HG03565 (cell line): ENCODE results near the gene B3GAT1.

Experiments used
- ATAC-seq: cut with Tn5 transposase; IDR thresholded peaks from one replicate; pipeline ENCODE4 v1.9.1; 2021; ENCODE audit warnings: mild to moderate bottlenecking, moderate library complexity; ENCODE audit not compliant: unreplicated experiment

Gene B3GAT1

GRCh38 chr11:134393638-134394037 lies 18.4 kb downstream of the B3GAT1 start:
- no peak for ATAC-seq

DNA sequence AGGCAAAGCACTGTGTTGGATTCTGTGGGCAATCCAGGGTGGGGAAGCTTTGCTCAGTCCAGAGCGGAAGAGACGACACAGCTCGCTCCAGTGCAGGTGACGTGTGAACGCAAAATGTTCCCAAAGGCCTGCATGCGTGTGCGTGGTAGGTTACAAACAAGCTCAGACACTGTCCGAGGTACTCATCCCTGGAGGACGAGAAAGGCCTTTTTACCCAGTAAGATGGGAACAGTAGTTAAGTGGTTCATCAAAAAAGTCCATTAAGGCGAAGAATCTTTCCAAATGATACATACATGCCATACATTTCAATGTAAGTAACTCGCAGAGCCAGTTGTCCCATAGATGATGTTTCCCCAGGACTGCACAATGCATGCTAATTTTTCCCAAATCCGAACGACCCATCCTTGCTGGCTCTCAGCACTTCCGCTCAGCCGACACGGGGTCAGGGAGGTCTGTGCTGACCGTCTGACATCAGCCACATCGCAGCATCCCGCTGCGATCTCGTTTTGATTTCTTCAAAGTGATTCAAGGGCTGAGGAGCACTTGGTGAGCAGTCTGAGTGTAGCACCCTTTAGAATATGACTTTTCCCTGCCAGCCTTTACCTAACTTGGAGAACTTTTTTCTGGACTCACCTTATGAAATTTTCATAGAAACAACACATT lies 19.0 kb downstream of the B3GAT1 start:
- no peak for ATAC-seq

- ATAC-seq = no peak
Observed at GRCh38 chr11:134391656-134392055, 20.4 kb downstream of the B3GAT1 start.

DNA sequence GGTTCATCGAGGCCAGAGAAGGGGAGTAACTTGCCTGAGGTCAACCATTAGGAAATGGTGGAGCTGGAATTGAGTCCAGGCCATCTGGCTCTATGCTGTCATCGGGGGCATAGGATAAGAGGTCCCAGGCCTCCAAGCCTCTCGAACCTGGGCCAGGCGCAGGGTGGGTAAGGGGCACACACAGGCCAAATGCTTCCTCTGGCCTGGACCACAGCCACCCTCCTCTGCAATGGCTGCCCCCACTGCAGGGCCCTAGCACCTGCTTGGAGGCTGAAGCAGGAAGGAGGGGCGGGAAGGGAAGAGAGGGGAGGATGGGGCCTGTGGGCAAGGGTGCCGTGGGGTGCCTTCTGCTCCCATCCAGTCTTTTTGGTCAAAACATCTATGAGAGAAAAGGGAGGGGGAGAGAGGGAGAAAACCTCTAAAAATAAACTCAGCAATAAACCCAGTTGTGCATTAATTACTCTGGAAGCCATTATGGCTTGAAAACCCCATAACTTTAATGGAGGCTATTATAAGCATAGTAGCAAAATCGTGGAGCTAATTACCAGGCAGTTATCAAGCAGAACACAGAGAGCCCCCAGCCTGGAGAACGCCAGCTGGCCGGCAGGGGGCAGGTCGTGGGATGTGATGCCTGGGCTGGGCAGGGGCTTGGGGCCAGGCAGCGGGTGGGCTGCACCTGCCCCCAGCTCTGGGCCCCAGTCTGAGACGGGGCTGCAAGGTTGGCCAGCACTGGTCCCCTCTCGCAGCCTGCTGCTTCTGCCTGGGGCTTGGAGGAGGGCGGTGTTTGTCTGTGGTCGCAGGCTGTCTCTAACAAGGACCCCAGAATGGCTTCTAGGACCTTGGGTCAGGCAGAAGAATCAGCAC lies 21.1 kb downstream of the B3GAT1 start:
- ATAC-seq = no peak

DNA sequence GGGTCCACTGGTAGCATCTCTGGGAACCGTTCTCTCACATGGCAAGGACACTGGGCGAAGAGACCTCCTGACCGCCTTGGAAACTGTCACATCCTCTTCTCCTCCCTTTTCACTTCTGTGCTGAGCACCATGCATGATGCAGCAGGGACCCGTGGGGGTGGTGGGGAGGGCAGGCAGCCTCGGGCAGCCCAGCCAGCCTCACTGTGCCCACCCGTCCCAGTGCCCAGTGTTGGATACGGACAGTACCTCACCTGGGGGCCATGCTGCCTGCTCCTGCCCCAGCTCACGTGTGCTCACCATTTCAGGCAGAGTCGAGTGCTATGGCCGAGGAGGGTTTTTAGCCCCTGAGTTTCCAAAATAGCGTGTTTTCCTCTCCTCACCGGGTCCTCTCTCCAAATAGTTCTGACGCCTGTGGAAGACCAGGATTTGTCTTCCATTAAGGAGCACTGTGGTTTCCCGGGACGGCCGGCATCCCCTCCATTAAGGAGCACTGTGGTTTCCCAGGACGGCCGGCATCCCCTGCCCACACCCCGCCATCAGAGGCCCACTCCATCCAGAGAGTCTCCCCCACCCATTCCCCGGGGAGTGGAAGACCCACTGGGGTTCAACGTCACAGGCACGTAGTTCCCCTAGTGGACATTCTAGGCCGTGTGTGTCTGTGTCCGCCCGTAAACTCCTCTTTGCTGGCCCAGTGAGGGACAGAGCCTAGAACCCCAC lies 22.4 kb downstream of the B3GAT1 start:
- ATAC-seq = no peak

DNA sequence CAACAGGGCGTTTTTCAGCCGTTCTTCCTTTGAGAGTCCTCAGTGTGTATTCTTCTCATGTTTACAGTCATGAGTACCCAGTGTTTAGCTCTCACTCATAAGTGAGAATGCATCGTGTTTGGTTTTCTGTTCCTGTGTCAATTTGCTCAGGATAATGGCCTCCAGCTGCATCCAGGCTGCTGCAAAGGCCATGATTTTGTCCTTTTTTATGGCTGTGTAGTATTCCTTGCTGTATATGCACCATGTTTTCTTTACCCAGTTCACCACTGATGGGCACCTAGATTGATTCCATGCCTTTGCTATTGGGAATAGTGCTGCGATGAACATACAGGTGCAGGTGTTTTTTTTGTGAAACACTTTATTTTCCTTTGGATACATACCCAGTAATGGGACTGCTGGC lies 23.5 kb downstream of the B3GAT1 start:
- no peak for ATAC-seq

GRCh38 chr11:134387501-134387900 lies 24.5 kb downstream of the B3GAT1 start:
- no peak for ATAC-seq

DNA sequence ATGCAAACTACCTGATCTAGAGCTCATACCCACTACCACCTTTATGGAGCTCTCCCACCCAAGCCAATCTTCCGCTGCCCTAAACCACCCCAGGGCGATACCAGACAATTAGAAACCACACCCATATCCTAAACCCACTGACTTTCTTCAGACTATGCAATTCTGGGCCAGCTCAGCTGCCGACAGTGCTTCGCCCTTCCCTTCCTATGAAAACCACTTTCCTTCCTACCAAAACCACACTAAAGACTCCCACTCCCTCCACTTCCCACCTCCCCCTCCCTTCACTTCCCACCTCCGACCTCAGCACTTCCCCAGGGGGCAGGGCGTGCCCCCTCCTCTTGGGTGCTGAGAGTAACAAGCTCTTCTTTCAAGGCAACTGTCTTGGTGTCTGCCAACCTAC lies 25.1 kb downstream of the B3GAT1 start:
- no peak for ATAC-seq

DNA sequence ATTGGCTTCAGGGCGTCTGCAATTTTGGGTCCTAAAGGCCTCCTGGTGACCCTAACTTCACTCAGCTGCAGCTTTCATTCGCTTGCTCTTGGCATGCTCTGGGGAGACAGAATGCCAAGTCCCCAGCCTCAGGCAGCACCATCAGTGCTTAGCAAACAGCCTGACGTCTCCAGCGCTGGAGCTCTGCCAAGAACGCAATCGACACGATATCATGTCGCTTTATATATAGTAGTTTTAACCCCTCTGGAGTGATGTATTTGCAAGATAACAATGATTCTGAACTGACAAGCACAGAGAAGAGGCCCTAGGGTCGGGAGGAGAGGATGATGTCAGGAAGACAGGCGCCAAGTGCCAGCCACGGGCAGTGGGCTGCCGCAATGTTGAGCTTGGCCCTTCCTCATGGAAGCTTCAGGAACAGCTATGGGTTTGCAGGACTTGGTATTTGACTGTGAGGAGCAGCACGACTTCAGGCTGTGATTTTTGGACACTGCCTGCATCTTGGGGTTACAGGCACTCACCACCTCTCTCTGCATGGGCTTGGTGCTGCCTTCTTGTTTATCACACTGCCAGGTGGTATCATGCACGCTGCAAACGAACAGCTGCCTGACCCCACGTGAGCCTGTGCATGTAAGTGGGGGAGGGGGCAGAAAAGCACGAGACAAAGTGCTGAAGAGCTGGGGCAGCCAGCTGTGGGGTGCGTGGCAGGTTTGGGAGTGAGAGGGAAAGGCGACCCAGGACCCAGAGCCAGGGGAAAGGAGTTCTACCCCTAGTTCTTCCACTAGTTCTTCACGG lies 26.1 kb downstream of the B3GAT1 start:
- ATAC-seq = no peak

DNA sequence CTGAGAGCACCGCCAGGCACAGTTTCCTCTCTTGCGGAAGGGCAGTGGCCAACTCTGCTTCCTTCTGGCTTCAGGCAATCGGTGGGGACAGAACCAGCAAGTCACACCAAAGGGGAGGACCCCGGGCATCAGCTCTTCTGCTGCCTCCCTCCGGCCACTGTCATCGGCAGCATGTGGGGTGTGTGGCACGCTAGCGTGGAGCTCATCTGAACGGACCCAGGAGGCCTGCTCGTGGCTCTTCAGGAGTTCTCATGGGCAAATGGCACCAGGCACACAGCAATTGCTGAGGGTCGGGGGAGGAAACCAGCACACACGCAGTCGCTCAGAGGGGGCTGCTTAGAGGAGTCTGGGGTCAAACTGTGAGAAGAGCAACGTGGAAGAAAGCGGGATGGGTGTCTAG lies 26.9 kb downstream of the B3GAT1 start:
- no peak for ATAC-seq

GRCh38 chr11:134384406-134384805 lies 27.6 kb downstream of the B3GAT1 start:
- ATAC-seq = no peak

- ATAC-seq = no peak
Observed at GRCh38 chr11:134383576-134384221, 28.3 kb downstream of the B3GAT1 start.

DNA sequence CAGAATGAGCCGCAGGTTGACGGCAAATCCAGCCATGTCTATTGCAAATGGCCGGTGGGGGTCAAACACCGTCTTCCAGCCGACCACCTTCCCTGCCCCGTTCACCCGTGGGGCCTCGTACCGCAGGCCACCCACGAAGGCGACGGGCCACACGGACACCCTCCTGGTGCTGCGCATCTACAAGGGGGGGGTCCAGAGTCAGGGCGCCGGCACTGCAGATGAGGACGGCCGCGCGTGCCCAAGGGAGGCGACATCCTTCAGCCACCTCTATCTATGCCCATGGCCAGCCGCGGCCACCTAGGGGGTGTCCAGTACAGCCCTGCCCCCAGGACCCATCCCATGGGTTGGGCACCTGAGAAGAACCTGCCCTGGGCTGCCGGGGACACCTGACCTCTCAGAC lies 29.2 kb downstream of the B3GAT1 start:
- no peak for ATAC-seq

GRCh38 chr11:134382257-134382656 lies 29.8 kb downstream of the B3GAT1 start:
- no peak for ATAC-seq

DNA sequence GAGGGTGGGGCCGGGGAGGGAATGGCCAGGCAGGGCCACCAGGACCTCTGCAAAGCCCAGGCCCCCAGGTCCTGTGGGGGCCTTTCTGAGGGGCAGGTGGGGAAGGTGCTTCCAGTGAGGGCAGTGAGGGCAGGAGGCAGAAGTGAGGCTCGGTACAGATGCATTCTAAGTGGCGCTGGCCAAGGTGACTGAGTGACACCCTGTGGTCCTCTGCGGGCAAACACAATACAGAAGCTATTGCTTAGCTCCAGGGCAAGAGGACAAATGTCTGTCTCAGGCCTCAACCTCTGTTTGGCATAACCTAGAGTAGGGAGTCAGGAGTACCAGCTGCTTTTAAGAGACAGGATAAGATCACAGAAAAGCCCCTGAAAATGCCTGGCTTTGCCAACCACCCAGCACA lies 31.3 kb downstream of the B3GAT1 start:
- no peak for ATAC-seq

GRCh38 chr11:134380229-134380628 lies 31.8 kb downstream of the B3GAT1 start:
- no peak for ATAC-seq

DNA sequence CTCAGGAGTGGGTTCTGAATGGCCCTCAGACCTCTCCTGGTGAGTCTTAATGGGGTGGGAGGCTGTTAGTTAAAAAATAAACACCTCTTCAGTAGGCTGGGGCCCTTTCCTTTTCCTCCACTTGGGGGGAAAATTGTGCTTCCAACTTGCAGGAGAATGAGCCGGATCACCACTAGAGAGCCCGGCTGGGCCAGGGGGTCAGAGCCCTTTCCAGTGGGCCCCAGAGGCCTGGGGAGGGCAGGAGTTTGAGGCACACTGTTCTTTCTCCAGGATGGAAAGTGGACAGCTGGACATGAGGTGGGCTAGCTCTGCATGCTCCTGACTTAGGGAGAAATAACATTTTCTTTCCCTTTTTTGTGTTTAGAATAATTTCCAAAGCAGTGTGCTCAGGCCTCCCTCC lies 32.8 kb downstream of the B3GAT1 start:
- no peak for ATAC-seq

GRCh38 chr11:134377876-134378275 lies 34.2 kb downstream of the B3GAT1 start:
- ATAC-seq = no peak

- ATAC-seq = no peak
Observed at GRCh38 chr11:134376150-134376921, 35.7 kb downstream of the B3GAT1 start.
